Liver (tissue), 9 donors: ENCODE data around the gene ITCH. TPM values are rescaled to one million over a fixed set of nuclear protein-coding genes. Genes with fewer than 3 reads are reported as not detected.
A peak's percentile ranks its signal among the peaks of the same experiment; 100 is the strongest.

Experiments
- DNase-seq: peaks from one replicate; pipeline ENCODE4 v3.0.0-alpha.2; 2017; ENCODE audit warnings: low spot score
- H3K27ac ChIP-seq, 2 donors: one replicate each; pipeline ENCODE4 v1.7.0; 2013; ENCODE audit warnings: inconsistent platforms in 2 of 2, low read length in 2 of 2, control low read depth in 1 of 2, low read depth in 1 of 2, mild to moderate bottlenecking in 1 of 2
- H3K27me3 ChIP-seq, 4 donors: one replicate each; pipeline versions ENCODE4 v1.6.1 to v1.7.0; 2013; ENCODE audit warnings: low read length in 3 of 4, inconsistent platforms in 1 of 4, mild to moderate bottlenecking in 1 of 4, moderate library complexity in 1 of 4; ENCODE audit not compliant: control insufficient read depth in 4 of 4, insufficient read depth in 4 of 4
- H3K36me3 ChIP-seq, 4 donors: one replicate each; pipeline versions ENCODE4 v1.6.1 to v1.7.0; 2013; ENCODE audit warnings: low read length in 3 of 4, mild to moderate bottlenecking in 3 of 4, low read depth in 1 of 4, moderate library complexity in 1 of 4; ENCODE audit not compliant: control insufficient read depth in 4 of 4, insufficient read depth in 3 of 4
- H3K4me1 ChIP-seq, 4 donors: one replicate each; pipeline versions ENCODE4 v1.6.1 to v1.7.0; 2013; ENCODE audit warnings: low read length in 3 of 4, mild to moderate bottlenecking in 3 of 4, moderate library complexity in 1 of 4; ENCODE audit not compliant: control insufficient read depth in 4 of 4, insufficient read depth in 4 of 4
- H3K4me3 ChIP-seq, 3 donors: one replicate each; pipeline versions ENCODE4 v1.6.1 to v1.7.0; 2013; ENCODE audit warnings: low read length in 3 of 3, control low read depth in 1 of 3, low read depth in 1 of 3, mild to moderate bottlenecking in 1 of 3
- H3K9ac ChIP-seq, 2 donors: one replicate each; pipeline ENCODE4 v1.7.0; 2013; ENCODE audit warnings: low read length in 2 of 2, mild to moderate bottlenecking in 2 of 2, moderate library complexity in 2 of 2, control low read depth in 1 of 2, low read depth in 1 of 2
- H3K9me3 ChIP-seq, 4 donors: one replicate each; pipeline versions ENCODE4 v1.6.1 to v1.7.0; 2013; ENCODE audit warnings: low read length in 3 of 4; ENCODE audit not compliant: control insufficient read depth in 4 of 4
- ATF3 ChIP-seq: IDR thresholded peaks from 2 replicates; pipeline ENCODE4 v1.6.1; 2016; ENCODE audit warnings: antibody characterized with exemption
- CTCF ChIP-seq: fragments of 150-350 bp; IDR thresholded peaks from 2 replicates; pipeline ENCODE4 v1.5.1; 2017; ENCODE audit warnings: improper control_type of control experiment, low read depth, low read length; ENCODE audit not compliant: missing input control
- FOXA2 ChIP-seq: IDR thresholded peaks from 2 replicates; pipeline ENCODE4 v1.6.1; 2016; ENCODE audit warnings: antibody characterized with exemption
- HNF4A ChIP-seq, 2 donors: conservative IDR thresholded peaks; 2 replicates each; pipeline ENCODE4 v1.6.1; 2016; ENCODE audit warnings: antibody characterized with exemption in 2 of 2, mild to moderate bottlenecking in 2 of 2
- HNF4G ChIP-seq: IDR thresholded peaks from 2 replicates; pipeline ENCODE4 v1.6.1; 2016; ENCODE audit warnings: antibody characterized with exemption
- JUND ChIP-seq, 2 donors: IDR thresholded peaks; 2 replicates each; pipeline ENCODE4 v1.6.1; 2016; ENCODE audit warnings: antibody characterized with exemption in 2 of 2
- RAD21 ChIP-seq, 2 donors: IDR thresholded peaks; 2 replicates each; pipeline ENCODE4 v1.6.1; 2016; ENCODE audit warnings: antibody characterized with exemption in 2 of 2, mild to moderate bottlenecking in 2 of 2
- REST ChIP-seq: IDR thresholded peaks from 2 replicates; pipeline ENCODE4 v1.6.1; 2016; ENCODE audit warnings: antibody characterized with exemption, mild to moderate bottlenecking
- RXRA ChIP-seq, 2 donors: IDR thresholded peaks; 2 replicates each; pipeline ENCODE4 v1.6.1; 2017 to 2018; ENCODE audit warnings: antibody characterized with exemption in 2 of 2, mild to moderate bottlenecking in 1 of 2
- TAF1 ChIP-seq: conservative IDR thresholded peaks from 2 replicates; pipeline ENCODE4 v1.6.1; 2016; ENCODE audit warnings: antibody characterized with exemption, mild to moderate bottlenecking
- YY1 ChIP-seq: IDR thresholded peaks from 2 replicates; pipeline ENCODE4 v1.6.1; 2016; ENCODE audit warnings: antibody characterized with exemption, mild to moderate bottlenecking
- ZBTB33 ChIP-seq: IDR thresholded peaks from 2 replicates; pipeline ENCODE4 v1.6.1; 2016; ENCODE audit warnings: antibody characterized with exemption
- WGBS: extraction: QIAGEN DNeasy Blood & Tissue Kit; methylation state at CpG from one replicate; pipeline ENCODE4 v1.1.7; 2013; 5-methylcytosine and 5-hydroxymethylcytosine counted together
- polyA plus RNA-seq, 2 donors: library from polyadenylated mRNA; stranded (reverse) in 1 of 2; unstranded in 1 of 2; fragments of 200-250 nt in 1 of 2; fragments of >200 nt in 1 of 2; fragmentation: Nextera tagmentation in 1 of 2; extraction: Ambion mirVana in 1 of 2; gene quantifications; one replicate each; pipeline versions ENCODE4 v1.2.1 to v1.2.3, GENCODE V29; 2013 to 2015
- total RNA-seq, 2 donors: library from RNA; depleted of rRNA; stranded (reverse); fragments of >200 nt; gene quantifications; one replicate each; pipeline ENCODE4 v1.2.3, GENCODE V29; 2014
- donor health status: healthy.
- donor health status: healthy.
- donor health status: healthy.
- donor health status: healthy.
- donor health status: healthy.

The ITCH gene
- total and polyA plus RNA-seq, 4 donors, result 14.3 to 85.3 (median 25.8) TPM

- Histone ChIP-seq H3K4me3 (no peak overlapping the region), H3K36me3 (peaks cover 11 to 44% (median 28%) of the 10 kb centered on the region in 4 donors), H3K9ac (no peak overlapping the region), H3K27me3 (no peaks in the 10 kb centered on the region), H3K27ac (no peak overlapping the region), H3K9me3 (no peaks in the 10 kb centered on the region), H3K4me1 (peaks cover 0 to 8% (median 3%) of the 10 kb centered on the region in 4 donors)
- DNase-seq, result peak; percentile 67
- WGBS, result 25% methylated on average over 38 of the region's 38 CpGs
- TF ChIP-seq CTCF, result peak; percentile 61
- no peak for TF ChIP-seq ATF3
- peak; percentile 40 to 42 for TF ChIP-seq RAD21 (IDR thresholded peaks at IDR 0.05)
- no peak for TF ChIP-seq HNF4G
- TF ChIP-seq TAF1, result no peak
- no peak for TF ChIP-seq YY1
- TF ChIP-seq HNF4A (conservative IDR thresholded peaks at IDR 0.05), result no peak
- TF ChIP-seq ZBTB33, result no peak
- TF ChIP-seq REST, result no peak
These were observed 113.1 kb downstream of the ITCH start for GRCh38 chr20:34475979-34476736.

- no peak for DNase-seq
- H3K9me3 ChIP-seq, result no peaks in the 10 kb centered on the region
- 88% methylated on average over 4 of the region's 4 CpGs for WGBS
- TF ChIP-seq RXRA (IDR thresholded peaks at IDR 0.05), result no peak
- TF ChIP-seq CTCF, result no peak
- TF ChIP-seq ZBTB33, result no peak
- no peak for TF ChIP-seq REST
- TF ChIP-seq FOXA2, result no peak
- TF ChIP-seq TAF1, result no peak
- TF ChIP-seq JUND (IDR thresholded peaks at IDR 0.05), result no peak
- no peak for TF ChIP-seq HNF4A (conservative IDR thresholded peaks at IDR 0.05)
- TF ChIP-seq ATF3, result no peak
These were observed 116.6 kb downstream of the ITCH start for GRCh38 chr20:34479627-34480026.

More at GRCh38 chr20:34479627-34480026, 116.6 kb downstream of the ITCH start:
- no peak overlapping the region for H3K4me3 ChIP-seq
- H3K27ac ChIP-seq, result no peak overlapping the region
- H3K4me1 ChIP-seq, result peaks cover 0 to 8% (median 3%) of the 10 kb centered on the region in 4 donors
- no peak overlapping the region for H3K9ac ChIP-seq
- H3K27me3 ChIP-seq, result no peaks in the 10 kb centered on the region
- peaks cover 13 to 53% (median 42%) of the 10 kb centered on the region in 4 donors for H3K36me3 ChIP-seq
